ENCODE measurements around the gene POC1A. TPM values are rescaled to one million over a fixed set of nuclear protein-coding genes. Genes with fewer than 3 reads are reported as not detected.
"Not testable (repeated sequence)": the region's sequence is repeated elsewhere in the genome, so short reads cannot be mapped to it uniquely, and the experiment has no call there.

POC1A gene
- total RNA-seq, 1 donor = 10.0 TPM

- H3K4me3 ChIP-seq (ENCODE audit: low read depth, low read length) = no peak overlapping the region
- DNase-seq (ENCODE audit: low read depth) = no peak
- no peak for TF ChIP-seq CTCF (IDR thresholded peaks at IDR 0.05; ENCODE audit: insufficient read depth, low read length)
Measured at GRCh38 chr3:52184690-52185089, 30.5 kb upstream of the POC1A start.

- H3K4me3 ChIP-seq (ENCODE audit: low read depth, low read length) = no peak overlapping the region
- no peak for TF ChIP-seq CTCF (IDR thresholded peaks at IDR 0.05; ENCODE audit: insufficient read depth, low read length)
- no peak for DNase-seq (ENCODE audit: low read depth)
Measured at GRCh38 chr3:52183786-52184445, 29.7 kb upstream of the POC1A start.

GRCh38 chr3:52182691-52183090 is 28.5 kb upstream of the POC1A start:
- TF ChIP-seq CTCF (IDR thresholded peaks at IDR 0.05; ENCODE audit: insufficient read depth, low read length) = no peak

GRCh38 chr3:52182196-52182595 is 28.0 kb upstream of the POC1A start:
- DNase-seq (ENCODE audit: low read depth) = no peak
- TF ChIP-seq CTCF (IDR thresholded peaks at IDR 0.05; ENCODE audit: insufficient read depth, low read length) = no peak
- H3K4me3 ChIP-seq (ENCODE audit: low read depth, low read length) = no peak overlapping the region

More at GRCh38 chr3:52182691-52183090, 28.5 kb upstream of the POC1A start:
- H3K4me3 ChIP-seq (ENCODE audit: low read depth, low read length) = no peak overlapping the region
- DNase-seq (ENCODE audit: low read depth) = no peak

GRCh38 chr3:52181543-52181942 is 27.3 kb upstream of the POC1A start:
- no peak overlapping the region for H3K4me3 ChIP-seq (ENCODE audit: low read depth, low read length)
- TF ChIP-seq CTCF (IDR thresholded peaks at IDR 0.05; ENCODE audit: insufficient read depth, low read length) = no peak
- peak; percentile 72 for DNase-seq (ENCODE audit: low read depth)

GRCh38 chr3:52178537-52178936 is 24.3 kb upstream of the POC1A start:
- no peak overlapping the region for H3K4me3 ChIP-seq (ENCODE audit: low read depth, low read length)
- TF ChIP-seq CTCF (IDR thresholded peaks at IDR 0.05; ENCODE audit: insufficient read depth, low read length) = no peak
- no peak for DNase-seq (ENCODE audit: low read depth)

- DNase-seq (ENCODE audit: low read depth); H3K4me3 ChIP-seq (ENCODE audit: low read depth, low read length): not testable (repeated sequence)
Measured at GRCh38 chr3:52178126-52178525, 23.9 kb upstream of the POC1A start.
